Measurements from ENCODE around the gene PACRG.

The PACRG gene

DNA sequence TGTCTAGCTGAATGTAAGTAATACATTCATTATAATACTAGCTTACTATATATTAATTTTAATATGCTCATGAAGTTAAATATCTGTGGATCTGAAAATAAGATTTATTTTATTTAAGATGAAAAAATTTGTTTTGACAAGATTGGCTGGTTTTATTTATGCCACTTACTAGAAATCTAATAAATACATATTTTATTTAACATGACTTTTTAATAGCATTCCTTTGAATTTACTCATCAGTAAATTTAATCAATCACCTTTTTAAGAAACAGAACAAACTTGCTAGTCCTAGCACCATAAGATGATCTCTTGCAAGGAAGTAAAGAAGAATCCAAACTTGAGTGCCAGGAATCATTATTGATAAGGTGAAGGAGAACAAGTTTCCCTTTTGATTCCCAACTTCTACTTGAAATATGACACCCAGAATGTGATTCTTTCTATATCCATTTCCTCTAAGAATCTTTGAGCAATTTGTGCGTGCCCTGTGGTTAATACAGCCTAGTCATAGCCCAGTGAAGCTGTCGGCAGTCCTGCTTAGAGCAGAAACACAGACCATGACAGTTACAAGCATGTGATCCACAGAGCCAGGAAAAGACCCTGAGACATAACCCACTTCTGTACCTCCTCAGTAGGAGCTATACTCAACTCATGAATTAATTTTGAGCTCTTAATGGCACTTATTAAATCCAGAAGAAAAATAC lies 404.4 kb downstream of the PACRG start:
- TF ChIP-seq ZBTB7A (IDR thresholded peaks at IDR 0.05; ENCODE audit: low read depth) (no peak), EGR1 (IDR thresholded peaks at IDR 0.05) (no peak), TCF12 (IDR thresholded peaks at IDR 0.05; ENCODE audit: low read depth) (no peak), CREB1 (IDR thresholded peaks at IDR 0.05; ENCODE audit: low read depth) (no peak), EP300 (IDR thresholded peaks at IDR 0.05; ENCODE audit: borderline replicate concordance) (no peak), NFIC (IDR thresholded peaks at IDR 0.05) (no peak), RAD21 (IDR thresholded peaks at IDR 0.05; ENCODE audit: low read depth) (no peak), CEBPB (IDR thresholded peaks at IDR 0.05) (no peak), USF1 (IDR thresholded peaks at IDR 0.05) (no peak), TEAD4 (IDR thresholded peaks at IDR 0.05) (no peak), MAX (IDR thresholded peaks at IDR 0.05) (no peak), FOXM1 (IDR thresholded peaks at IDR 0.05; ENCODE audit: borderline replicate concordance, low read depth) (no peak), YY1 (IDR thresholded peaks at IDR 0.05; ENCODE audit: low read depth) (no peak), REST (IDR thresholded peaks at IDR 0.05; ENCODE audit: low read depth) (no peak), TAF1 (IDR thresholded peaks at IDR 0.05; ENCODE audit: low read depth) (no peak)

DNA sequence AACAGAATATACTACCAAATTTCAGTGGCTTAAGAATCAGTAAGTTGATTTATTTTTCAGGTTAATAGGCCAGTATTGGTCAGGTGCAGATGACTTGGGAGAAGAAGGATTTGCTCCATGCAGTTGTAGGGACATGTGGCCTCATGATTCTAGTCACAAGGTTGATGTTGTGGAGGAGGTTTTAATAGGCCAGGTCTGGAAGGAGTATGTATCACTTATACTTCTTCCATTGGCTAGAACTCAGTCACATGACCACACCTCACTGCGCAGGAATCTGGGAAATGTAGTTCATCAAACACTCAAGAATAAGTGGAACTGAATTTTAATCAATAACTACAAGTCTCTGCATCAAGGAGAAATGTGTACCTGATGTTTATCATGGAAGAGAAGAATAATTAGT lies 405.2 kb downstream of the PACRG start:
- TF ChIP-seq CEBPB (IDR thresholded peaks at IDR 0.05) (no peak), USF1 (IDR thresholded peaks at IDR 0.05) (peak; percentile 74), TAF1 (IDR thresholded peaks at IDR 0.05; ENCODE audit: low read depth) (no peak), EP300 (IDR thresholded peaks at IDR 0.05; ENCODE audit: borderline replicate concordance) (no peak), EGR1 (IDR thresholded peaks at IDR 0.05) (no peak), YY1 (IDR thresholded peaks at IDR 0.05; ENCODE audit: low read depth) (no peak), FOXM1 (IDR thresholded peaks at IDR 0.05; ENCODE audit: borderline replicate concordance, low read depth) (no peak), TCF12 (IDR thresholded peaks at IDR 0.05; ENCODE audit: low read depth) (no peak)

DNA sequence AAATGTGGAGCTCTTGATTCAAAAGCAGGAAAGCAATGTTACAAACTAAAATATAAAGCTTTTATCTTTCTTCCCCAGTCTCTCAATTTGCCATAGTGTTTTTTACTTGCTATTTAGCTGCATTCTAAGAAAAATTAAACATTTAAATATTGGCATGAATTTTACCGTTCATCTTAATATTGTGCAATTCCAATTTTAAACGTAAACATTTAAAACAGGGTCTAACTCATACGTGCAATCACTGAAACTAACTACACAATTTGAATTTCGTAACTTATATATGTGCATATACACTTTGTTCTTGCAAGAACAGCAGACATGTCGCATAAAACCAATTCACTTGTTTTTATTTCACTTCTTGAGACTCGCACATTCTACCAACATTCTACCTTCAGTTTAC lies 405.9 kb downstream of the PACRG start:
- TF ChIP-seq RAD21 (IDR thresholded peaks at IDR 0.05; ENCODE audit: low read depth) = no peak
- TF ChIP-seq EGR1 (IDR thresholded peaks at IDR 0.05) = no peak
- TF ChIP-seq CREB1 (IDR thresholded peaks at IDR 0.05; ENCODE audit: low read depth) = no peak
- no peak for TF ChIP-seq MAX (IDR thresholded peaks at IDR 0.05)
- no peak for TF ChIP-seq TAF1 (IDR thresholded peaks at IDR 0.05; ENCODE audit: low read depth)
- TF ChIP-seq FOXM1 (IDR thresholded peaks at IDR 0.05; ENCODE audit: borderline replicate concordance, low read depth) = no peak
- TF ChIP-seq REST (IDR thresholded peaks at IDR 0.05; ENCODE audit: low read depth) = no peak
- TF ChIP-seq ZBTB7A (IDR thresholded peaks at IDR 0.05; ENCODE audit: low read depth) = no peak
- TF ChIP-seq TCF12 (IDR thresholded peaks at IDR 0.05; ENCODE audit: low read depth) = no peak
- TF ChIP-seq YY1 (IDR thresholded peaks at IDR 0.05; ENCODE audit: low read depth) = no peak
- TF ChIP-seq TEAD4 (IDR thresholded peaks at IDR 0.05) = no peak
- TF ChIP-seq CEBPB (IDR thresholded peaks at IDR 0.05) = no peak
- TF ChIP-seq EP300 (IDR thresholded peaks at IDR 0.05; ENCODE audit: borderline replicate concordance) = no peak
- no peak for TF ChIP-seq NFIC (IDR thresholded peaks at IDR 0.05)
- no peak for TF ChIP-seq USF1 (IDR thresholded peaks at IDR 0.05)

DNA sequence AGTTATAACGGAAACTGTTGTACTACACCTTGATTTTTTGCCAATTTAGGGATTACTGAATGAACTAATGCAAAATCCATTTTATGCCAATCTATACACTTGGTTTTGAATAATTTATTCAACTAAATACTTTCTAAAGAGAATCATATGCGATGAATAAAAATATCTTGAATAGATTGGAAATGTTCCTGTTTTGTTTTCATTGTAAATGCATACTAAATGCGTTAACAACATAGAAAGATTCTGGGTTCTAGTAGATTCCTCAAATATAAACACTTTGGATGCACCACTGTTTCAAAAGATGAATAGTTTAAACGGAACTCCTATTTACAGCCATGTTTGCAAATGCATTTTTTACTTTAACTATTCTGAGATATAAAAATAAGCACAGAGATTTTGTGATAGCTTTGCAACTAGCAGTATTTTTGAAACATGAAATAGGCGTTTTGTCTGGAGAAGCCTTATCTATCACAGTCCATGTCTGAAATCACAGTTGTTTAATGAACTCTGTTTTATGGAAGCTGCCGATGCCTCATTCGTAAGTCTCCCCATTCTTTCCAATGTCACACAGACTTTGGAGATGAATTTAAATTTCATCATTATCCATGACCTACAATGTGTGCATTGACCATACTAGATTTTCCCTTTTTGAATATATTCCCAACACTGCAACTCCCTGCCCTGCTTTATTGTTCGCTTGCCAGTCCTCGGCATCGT lies 409.1 kb downstream of the PACRG start:
- TF ChIP-seq MAX (IDR thresholded peaks at IDR 0.05) (no peak), EP300 (IDR thresholded peaks at IDR 0.05; ENCODE audit: borderline replicate concordance) (no peak), ZBTB7A (IDR thresholded peaks at IDR 0.05; ENCODE audit: low read depth) (no peak), EGR1 (IDR thresholded peaks at IDR 0.05) (no peak), FOXM1 (IDR thresholded peaks at IDR 0.05; ENCODE audit: borderline replicate concordance, low read depth) (no peak), TEAD4 (IDR thresholded peaks at IDR 0.05) (no peak), YY1 (IDR thresholded peaks at IDR 0.05; ENCODE audit: low read depth) (no peak), REST (IDR thresholded peaks at IDR 0.05; ENCODE audit: low read depth) (no peak), TCF12 (IDR thresholded peaks at IDR 0.05; ENCODE audit: low read depth) (no peak), USF1 (IDR thresholded peaks at IDR 0.05) (no peak), NFIC (IDR thresholded peaks at IDR 0.05) (no peak), RAD21 (IDR thresholded peaks at IDR 0.05; ENCODE audit: low read depth) (no peak)

Measured in Ishikawa (cell line).